Stimulated activated CD4-positive, alpha-beta T cell treated with anti-CD3 and anti-CD28 coated beads, Interleukin-15, amount 100 ng/mL, for 24 hours (primary cell): ENCODE data around the gene RALGPS2.
A peak's percentile ranks its signal among the peaks of the same experiment; 100 is the strongest.

Experiments
- DNase-seq: peaks from one replicate; pipeline ENCODE4 v3.0.0-alpha.2; 2020

Gene RALGPS2

GRCh38 chr1:178724728-178725465 lies at the start of gene RALGPS2:
TSS of gene RALGPS2 (plus strand) at chr1:178725244. CDS start at chr1:178776765, 51,521 bp downstream.
- peak; percentile 73 for DNase-seq

- no peak for DNase-seq
Measured at GRCh38 chr1:178679237-178679636, 45.8 kb upstream of the RALGPS2 start.

GRCh38 chr1:178682429-178682828 lies 42.6 kb upstream of the RALGPS2 start:
- no peak for DNase-seq

GRCh38 chr1:178682886-178683285 lies 42.2 kb upstream of the RALGPS2 start:
- DNase-seq = no peak

- no peak for DNase-seq
Measured at GRCh38 chr1:178683291-178683690, 41.8 kb upstream of the RALGPS2 start.

GRCh38 chr1:178684111-178684510 lies 40.9 kb upstream of the RALGPS2 start:
- no peak for DNase-seq

GRCh38 chr1:178684542-178685000 lies 40.5 kb upstream of the RALGPS2 start:
- no peak for DNase-seq

- no peak for DNase-seq
Measured at GRCh38 chr1:178686407-178686806, 38.6 kb upstream of the RALGPS2 start.

GRCh38 chr1:178688244-178688643 lies 36.8 kb upstream of the RALGPS2 start:
- no peak for DNase-seq

GRCh38 chr1:178689769-178690168 lies 35.3 kb upstream of the RALGPS2 start:
- DNase-seq = no peak

- DNase-seq = no peak
Measured at GRCh38 chr1:178690496-178690895, 34.5 kb upstream of the RALGPS2 start.

GRCh38 chr1:178692564-178693327 lies 32.3 kb upstream of the RALGPS2 start:
- no peak for DNase-seq

GRCh38 chr1:178693366-178693765 lies 31.7 kb upstream of the RALGPS2 start:
- DNase-seq = no peak

GRCh38 chr1:178694923-178695525 lies 30.0 kb upstream of the RALGPS2 start:
- DNase-seq = no peak

- DNase-seq = no peak
Measured at GRCh38 chr1:178702146-178702545, 22.9 kb upstream of the RALGPS2 start.

GRCh38 chr1:178704833-178705232 lies 20.2 kb upstream of the RALGPS2 start:
- no peak for DNase-seq

GRCh38 chr1:178706432-178706831 lies 18.6 kb upstream of the RALGPS2 start:
- DNase-seq = no peak

- DNase-seq = no peak
Measured at GRCh38 chr1:178713259-178713658, 11.8 kb upstream of the RALGPS2 start.

- no peak for DNase-seq
Measured at GRCh38 chr1:178714453-178714852, 10.6 kb upstream of the RALGPS2 start.

- no peak for DNase-seq
Measured at GRCh38 chr1:178716111-178716510, 8.9 kb upstream of the RALGPS2 start.

GRCh38 chr1:178718520-178718919 lies 6.5 kb upstream of the RALGPS2 start:
- DNase-seq = no peak

GRCh38 chr1:178723546-178723945 lies 1.5 kb upstream of the RALGPS2 start:
- no peak for DNase-seq

GRCh38 chr1:178724376-178724727 lies 692 bp upstream of the RALGPS2 start:
- no peak for DNase-seq
